HL-60 (cell line): ENCODE measurements around the gene DLD.

Experiments
- GABPA ChIP-seq: IDR thresholded peaks from 2 replicates; pipeline ENCODE4 v1.6.1; 2012; ENCODE audit warnings: low read depth
- POLR2AphosphoS5 ChIP-seq: IDR thresholded peaks from 2 replicates; pipeline ENCODE4 v1.6.1; 2012; ENCODE audit warnings: low read depth
- SPI1 ChIP-seq: IDR thresholded peaks from 2 replicates; pipeline ENCODE4 v1.6.1; 2012; ENCODE audit warnings: low read depth, mild to moderate bottlenecking, borderline replicate concordance
- TF ChIP-seq, protein P1 (sequence below): IDR thresholded peaks from one replicate; pipeline ENCODE4 v1.5.1; 2011; ENCODE audit warnings: low read length, control low read depth, inconsistent platforms; ENCODE audit not compliant: insufficient read depth
- TF ChIP-seq, protein P2 (sequence below): IDR thresholded peaks from 2 replicates; pipeline ENCODE4 v1.6.1; 2012; ENCODE audit warnings: low read depth; ENCODE audit not compliant: insufficient replicate concordance

DNA sequence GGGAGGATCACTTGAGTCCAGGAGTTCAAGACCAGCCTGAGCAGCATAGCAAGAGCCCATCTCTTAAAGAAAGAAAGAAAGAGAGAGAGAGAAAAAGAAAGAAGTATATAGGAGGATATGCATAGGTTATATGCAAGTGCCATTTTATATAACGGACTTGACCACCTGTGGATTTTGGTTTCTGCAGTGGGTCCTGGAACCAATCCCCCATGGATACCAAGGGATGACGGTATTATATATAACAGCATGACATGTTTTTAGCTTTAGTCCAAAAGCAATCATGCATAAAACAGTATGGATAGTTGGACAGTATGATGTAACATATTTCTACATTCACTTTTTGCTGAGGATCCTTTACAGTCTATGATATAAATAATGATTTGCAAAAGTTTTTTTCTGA, 45.3 kb downstream of the DLD start:
- TF ChIP-seq, protein P1, sequence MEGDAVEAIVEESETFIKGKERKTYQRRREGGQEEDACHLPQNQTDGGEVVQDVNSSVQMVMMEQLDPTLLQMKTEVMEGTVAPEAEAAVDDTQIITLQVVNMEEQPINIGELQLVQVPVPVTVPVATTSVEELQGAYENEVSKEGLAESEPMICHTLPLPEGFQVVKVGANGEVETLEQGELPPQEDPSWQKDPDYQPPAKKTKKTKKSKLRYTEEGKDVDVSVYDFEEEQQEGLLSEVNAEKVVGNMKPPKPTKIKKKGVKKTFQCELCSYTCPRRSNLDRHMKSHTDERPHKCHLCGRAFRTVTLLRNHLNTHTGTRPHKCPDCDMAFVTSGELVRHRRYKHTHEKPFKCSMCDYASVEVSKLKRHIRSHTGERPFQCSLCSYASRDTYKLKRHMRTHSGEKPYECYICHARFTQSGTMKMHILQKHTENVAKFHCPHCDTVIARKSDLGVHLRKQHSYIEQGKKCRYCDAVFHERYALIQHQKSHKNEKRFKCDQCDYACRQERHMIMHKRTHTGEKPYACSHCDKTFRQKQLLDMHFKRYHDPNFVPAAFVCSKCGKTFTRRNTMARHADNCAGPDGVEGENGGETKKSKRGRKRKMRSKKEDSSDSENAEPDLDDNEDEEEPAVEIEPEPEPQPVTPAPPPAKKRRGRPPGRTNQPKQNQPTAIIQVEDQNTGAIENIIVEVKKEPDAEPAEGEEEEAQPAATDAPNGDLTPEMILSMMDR: no peak
- TF ChIP-seq, protein P2, sequence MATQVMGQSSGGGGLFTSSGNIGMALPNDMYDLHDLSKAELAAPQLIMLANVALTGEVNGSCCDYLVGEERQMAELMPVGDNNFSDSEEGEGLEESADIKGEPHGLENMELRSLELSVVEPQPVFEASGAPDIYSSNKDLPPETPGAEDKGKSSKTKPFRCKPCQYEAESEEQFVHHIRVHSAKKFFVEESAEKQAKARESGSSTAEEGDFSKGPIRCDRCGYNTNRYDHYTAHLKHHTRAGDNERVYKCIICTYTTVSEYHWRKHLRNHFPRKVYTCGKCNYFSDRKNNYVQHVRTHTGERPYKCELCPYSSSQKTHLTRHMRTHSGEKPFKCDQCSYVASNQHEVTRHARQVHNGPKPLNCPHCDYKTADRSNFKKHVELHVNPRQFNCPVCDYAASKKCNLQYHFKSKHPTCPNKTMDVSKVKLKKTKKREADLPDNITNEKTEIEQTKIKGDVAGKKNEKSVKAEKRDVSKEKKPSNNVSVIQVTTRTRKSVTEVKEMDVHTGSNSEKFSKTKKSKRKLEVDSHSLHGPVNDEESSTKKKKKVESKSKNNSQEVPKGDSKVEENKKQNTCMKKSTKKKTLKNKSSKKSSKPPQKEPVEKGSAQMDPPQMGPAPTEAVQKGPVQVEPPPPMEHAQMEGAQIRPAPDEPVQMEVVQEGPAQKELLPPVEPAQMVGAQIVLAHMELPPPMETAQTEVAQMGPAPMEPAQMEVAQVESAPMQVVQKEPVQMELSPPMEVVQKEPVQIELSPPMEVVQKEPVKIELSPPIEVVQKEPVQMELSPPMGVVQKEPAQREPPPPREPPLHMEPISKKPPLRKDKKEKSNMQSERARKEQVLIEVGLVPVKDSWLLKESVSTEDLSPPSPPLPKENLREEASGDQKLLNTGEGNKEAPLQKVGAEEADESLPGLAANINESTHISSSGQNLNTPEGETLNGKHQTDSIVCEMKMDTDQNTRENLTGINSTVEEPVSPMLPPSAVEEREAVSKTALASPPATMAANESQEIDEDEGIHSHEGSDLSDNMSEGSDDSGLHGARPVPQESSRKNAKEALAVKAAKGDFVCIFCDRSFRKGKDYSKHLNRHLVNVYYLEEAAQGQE: no peak
- TF ChIP-seq POLR2AphosphoS5 (no peak), GABPA (no peak), SPI1 (no peak)
